ENCODE data around the gene RAX2.

The RAX2 gene

GRCh38 chr19:3771906-3772455 is at the start of gene RAX2:
Gene RAX2 (minus strand): TSS chr19:3772228. CDS start chr19:3771742, 486 bp downstream.
- no peaks in the 10 kb centered on the region for H3K9me2 ChIP-seq (replicated peaks; ENCODE audit: insufficient read depth, low read length)
- TF ChIP-seq CTCF (IDR thresholded peaks at IDR 0.05; ENCODE audit: low read length) (no peak), EZH2 (optimal IDR thresholded peaks at IDR 0.05; ENCODE audit: low read depth, low read length) (no peak), EZH2phosphoT487 (IDR thresholded peaks at IDR 0.05; ENCODE audit: low read length) (no peak)
- H3K27ac ChIP-seq (ENCODE audit: low read length): no peak within 1 kb of the TSS
- no peak within 1 kb of the TSS for H3K4me2 ChIP-seq (ENCODE audit: low read depth, low read length)
- peaks cover 18% of the 10 kb centered on the region for H3K27me3 ChIP-seq (replicated peaks; ENCODE audit: insufficient read depth, low read length)
- H3K4me1 ChIP-seq (ENCODE audit: low read length): no peaks in the 10 kb centered on the region
- no peak for DNase-seq
- H2AFZ ChIP-seq (ENCODE audit: low read length): no peak within 1 kb of the TSS
- H3K36me3 ChIP-seq (replicated peaks; ENCODE audit: insufficient read depth, low read length): no peaks in the 10 kb centered on the region
- H3K79me2 ChIP-seq (ENCODE audit: low read length): no peaks in the 10 kb centered on the region; the same call in 1 of the 2 replicates
- H3K4me3 ChIP-seq (ENCODE audit: low read length): no peak within 1 kb of the TSS
- H3F3A ChIP-seq (ENCODE audit: insufficient read depth, low read length): no peaks in the 10 kb centered on the region
- H4K20me1 ChIP-seq (ENCODE audit: insufficient read depth, low read length): no peaks in the 10 kb centered on the region
- no peak within 1 kb of the TSS for H3K9ac ChIP-seq (ENCODE audit: low read length)
- H3K9me3 ChIP-seq (replicated peaks; ENCODE audit: insufficient read depth, low read length): no peaks in the 10 kb centered on the region

GRCh38 chr19:3821156-3821555 is 49.1 kb upstream of the RAX2 start:
- Histone ChIP-seq H3K4me1 (ENCODE audit: low read length) (no peaks in the 10 kb centered on the region), H3K27ac (ENCODE audit: low read length) (no peak overlapping the region), H4K20me1 (ENCODE audit: insufficient read depth, low read length) (no peaks in the 10 kb centered on the region), H3K79me2 (ENCODE audit: low read length) (no peaks in the 10 kb centered on the region), H3F3A (ENCODE audit: insufficient read depth, low read length) (no peaks in the 10 kb centered on the region), H3K9ac (ENCODE audit: low read length) (no peak overlapping the region), H2AFZ (ENCODE audit: low read length) (no peak overlapping the region), H3K9me3 (replicated peaks; ENCODE audit: insufficient read depth, low read length) (no peaks in the 10 kb centered on the region), H3K27me3 (replicated peaks; ENCODE audit: insufficient read depth, low read length) (peaks cover 94% of the 10 kb centered on the region), H3K4me3 (ENCODE audit: low read length) (no peak overlapping the region), H3K4me2 (ENCODE audit: low read depth, low read length) (no peak overlapping the region), H3K36me3 (replicated peaks; ENCODE audit: insufficient read depth, low read length) (no peaks in the 10 kb centered on the region), H3K9me2 (replicated peaks; ENCODE audit: insufficient read depth, low read length) (no peaks in the 10 kb centered on the region)
- no peak for DNase-seq
- TF ChIP-seq EZH2 (optimal IDR thresholded peaks at IDR 0.05; ENCODE audit: low read depth, low read length) (no peak), EZH2phosphoT487 (IDR thresholded peaks at IDR 0.05; ENCODE audit: low read length) (no peak), CTCF (IDR thresholded peaks at IDR 0.05; ENCODE audit: low read length) (no peak)

- DNase-seq: no peak
- no peaks in the 10 kb centered on the region for H3K79me2 ChIP-seq (ENCODE audit: low read length)
- no peaks in the 10 kb centered on the region for H3K36me3 ChIP-seq (replicated peaks; ENCODE audit: insufficient read depth, low read length)
- no peak for TF ChIP-seq CTCF (IDR thresholded peaks at IDR 0.05; ENCODE audit: low read length)
- TF ChIP-seq EZH2 (optimal IDR thresholded peaks at IDR 0.05; ENCODE audit: low read depth, low read length): no peak
- no peak for TF ChIP-seq EZH2phosphoT487 (IDR thresholded peaks at IDR 0.05; ENCODE audit: low read length)
- H3K4me2 ChIP-seq (ENCODE audit: low read depth, low read length): no peak overlapping the region
- peaks cover 93% of the 10 kb centered on the region for H3K27me3 ChIP-seq (replicated peaks; ENCODE audit: insufficient read depth, low read length)
- no peaks in the 10 kb centered on the region for H3K9me2 ChIP-seq (replicated peaks; ENCODE audit: insufficient read depth, low read length)
- no peaks in the 10 kb centered on the region for H3F3A ChIP-seq (ENCODE audit: insufficient read depth, low read length)
- no peak overlapping the region for H3K9ac ChIP-seq (ENCODE audit: low read length)
- no peaks in the 10 kb centered on the region for H3K9me3 ChIP-seq (replicated peaks; ENCODE audit: insufficient read depth, low read length)
- no peaks in the 10 kb centered on the region for H4K20me1 ChIP-seq (ENCODE audit: insufficient read depth, low read length)
- H2AFZ ChIP-seq (ENCODE audit: low read length): no peak overlapping the region
- no peak overlapping the region for H3K27ac ChIP-seq (ENCODE audit: low read length)
- no peak overlapping the region for H3K4me3 ChIP-seq (ENCODE audit: low read length)
- H3K4me1 ChIP-seq (ENCODE audit: low read length): no peaks in the 10 kb centered on the region
Observed at GRCh38 chr19:3819989-3820388, 48.0 kb upstream of the RAX2 start.
